ENCODE measurements around the gene SLC4A8. TPM values are rescaled to one million over a fixed set of nuclear protein-coding genes. Genes with fewer than 3 reads are reported as not detected.
A peak's percentile ranks its signal among the peaks of the same experiment; 100 is the strongest.
"Not testable (repeated sequence)": the region's sequence is repeated elsewhere in the genome, so short reads cannot be mapped to it uniquely, and the experiment has no call there.

SLC4A8 gene
- total RNA-seq, 1 experiment from 2014 or later: 2.4 TPM

- DNase-seq (ENCODE audit: low read depth): no peak
These were observed 48.4 kb downstream of the SLC4A8 start for GRCh38 chr12:51472984-51473383.

GRCh38 chr12:51473947-51474346, 49.3 kb downstream of the SLC4A8 start:
- no peak for DNase-seq (ENCODE audit: low read depth)

DNA sequence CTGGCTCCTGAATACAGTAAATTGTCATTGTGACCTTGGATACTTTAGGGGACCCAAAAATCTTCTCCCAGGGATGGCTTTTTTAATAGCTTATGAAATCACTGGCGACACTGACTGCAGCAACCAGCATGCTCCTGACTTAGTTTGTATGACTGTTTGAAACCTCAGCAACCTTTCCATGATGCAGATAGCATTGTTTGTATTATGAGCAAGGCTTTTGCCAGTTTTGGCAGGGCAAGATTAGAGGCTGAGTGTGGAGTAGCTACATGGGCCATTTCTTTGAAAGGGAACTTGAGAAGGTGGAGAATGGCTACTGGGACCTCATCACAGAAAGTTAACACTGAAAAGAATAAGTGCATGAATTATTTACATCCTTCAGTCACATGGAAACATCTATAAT, 50.9 kb downstream of the SLC4A8 start:
- no peak for DNase-seq (ENCODE audit: low read depth)

DNA sequence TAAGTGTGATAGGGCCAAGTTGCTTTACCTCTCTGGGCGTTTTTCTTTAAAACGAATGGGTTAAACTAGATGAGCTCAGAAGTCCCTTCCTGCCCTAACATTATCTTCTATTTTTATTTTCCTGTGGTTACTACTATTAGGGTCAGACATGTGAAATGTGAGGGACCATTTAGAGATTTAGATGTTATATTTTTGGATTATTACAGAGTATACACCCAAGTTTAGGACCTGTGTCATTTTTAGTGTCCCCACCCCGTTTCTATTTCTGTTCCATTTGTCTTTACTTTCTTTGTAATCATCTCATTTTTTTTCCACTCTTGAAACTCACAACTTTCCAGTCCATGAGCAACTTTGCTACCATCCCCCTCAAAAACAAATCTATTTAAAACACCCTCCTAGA, 56.3 kb downstream of the SLC4A8 start:
- no peak for DNase-seq (ENCODE audit: low read depth)

DNA sequence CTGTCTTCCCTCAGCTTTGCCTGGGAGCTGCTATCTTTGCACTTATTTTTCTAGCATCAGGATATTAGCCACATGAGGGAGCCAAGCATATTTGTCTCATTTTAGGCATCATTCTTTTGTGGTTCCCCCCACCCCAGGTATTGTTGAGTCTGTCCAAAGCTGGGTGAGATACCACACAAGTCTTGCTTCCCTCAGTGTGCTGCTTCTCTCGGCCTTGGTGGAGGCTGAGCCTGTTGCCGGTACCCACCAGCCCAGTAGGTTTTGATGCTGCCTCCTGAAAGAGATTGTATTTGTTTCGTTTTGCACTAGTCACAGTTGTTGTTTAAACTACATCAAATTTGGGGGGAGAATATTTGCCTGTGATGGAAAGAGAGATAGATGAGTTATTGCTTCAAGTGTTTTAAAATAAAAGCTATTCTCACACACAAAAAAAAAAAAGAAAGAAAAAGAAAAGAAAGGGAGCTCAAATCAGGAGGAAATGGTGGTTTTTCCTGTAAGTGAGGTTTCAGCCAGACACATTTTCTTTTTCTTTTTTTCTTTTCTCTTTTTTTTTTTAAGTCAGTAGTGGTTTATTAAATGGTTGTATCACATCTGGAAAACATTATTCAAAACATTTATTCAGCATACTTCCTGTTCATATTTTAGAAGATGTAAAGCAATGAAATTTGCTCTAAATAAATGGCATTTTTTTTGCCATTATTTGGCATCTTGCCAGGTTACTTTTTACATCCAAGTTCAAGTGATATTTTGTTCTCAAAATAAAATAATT, 58.5 kb downstream of the SLC4A8 start:
- DNase-seq (ENCODE audit: low read depth): peak; percentile 4

DNA sequence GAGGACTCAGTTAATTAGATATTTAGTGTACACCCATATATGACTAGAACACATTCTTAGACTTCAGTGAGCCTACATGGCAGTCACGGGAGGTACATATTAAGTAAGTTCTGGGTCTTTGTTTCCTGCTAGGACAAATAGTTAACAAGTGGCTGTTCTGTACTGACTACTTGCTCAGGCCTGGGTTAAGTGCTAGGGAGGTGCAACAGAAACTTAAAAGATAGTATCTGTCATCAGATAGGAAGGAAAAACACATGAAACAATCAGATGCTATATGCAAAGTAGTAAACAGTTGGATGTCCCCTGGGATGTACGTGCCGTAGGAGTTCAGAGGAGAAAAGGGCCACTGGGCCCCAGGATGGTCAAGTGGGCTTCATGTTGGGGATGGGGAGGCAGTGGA, 59.5 kb downstream of the SLC4A8 start:
- DNase-seq (ENCODE audit: low read depth): no peak

DNA sequence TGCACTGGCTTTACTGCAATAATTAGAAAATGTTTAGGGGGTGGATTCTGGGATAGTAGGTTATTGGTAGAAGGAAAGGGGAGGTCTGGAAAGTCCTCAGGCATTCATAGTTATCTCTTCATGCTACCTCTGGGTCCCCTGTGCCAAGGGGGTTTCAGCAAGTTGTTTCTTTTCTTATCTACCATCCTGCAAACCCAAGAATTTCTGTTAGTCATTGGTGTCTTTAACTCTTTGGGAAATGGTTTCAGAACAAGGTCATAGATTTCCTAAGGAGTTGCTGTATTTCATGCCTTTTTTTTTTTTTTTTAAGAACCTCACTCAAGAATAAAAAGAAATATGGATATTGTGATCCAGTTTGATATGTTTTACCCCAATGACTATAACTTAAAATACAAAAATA, 63.6 kb downstream of the SLC4A8 start:
- no peak for DNase-seq (ENCODE audit: low read depth)

- no peak for DNase-seq (ENCODE audit: low read depth)
These were observed 68.7 kb downstream of the SLC4A8 start for GRCh38 chr12:51493281-51493680.

- DNase-seq (ENCODE audit: low read depth): no peak
These were observed 72.3 kb downstream of the SLC4A8 start for GRCh38 chr12:51496895-51497294.

- no peak for DNase-seq (ENCODE audit: low read depth)
These were observed 80.2 kb downstream of the SLC4A8 start for GRCh38 chr12:51504851-51505250.

DNA sequence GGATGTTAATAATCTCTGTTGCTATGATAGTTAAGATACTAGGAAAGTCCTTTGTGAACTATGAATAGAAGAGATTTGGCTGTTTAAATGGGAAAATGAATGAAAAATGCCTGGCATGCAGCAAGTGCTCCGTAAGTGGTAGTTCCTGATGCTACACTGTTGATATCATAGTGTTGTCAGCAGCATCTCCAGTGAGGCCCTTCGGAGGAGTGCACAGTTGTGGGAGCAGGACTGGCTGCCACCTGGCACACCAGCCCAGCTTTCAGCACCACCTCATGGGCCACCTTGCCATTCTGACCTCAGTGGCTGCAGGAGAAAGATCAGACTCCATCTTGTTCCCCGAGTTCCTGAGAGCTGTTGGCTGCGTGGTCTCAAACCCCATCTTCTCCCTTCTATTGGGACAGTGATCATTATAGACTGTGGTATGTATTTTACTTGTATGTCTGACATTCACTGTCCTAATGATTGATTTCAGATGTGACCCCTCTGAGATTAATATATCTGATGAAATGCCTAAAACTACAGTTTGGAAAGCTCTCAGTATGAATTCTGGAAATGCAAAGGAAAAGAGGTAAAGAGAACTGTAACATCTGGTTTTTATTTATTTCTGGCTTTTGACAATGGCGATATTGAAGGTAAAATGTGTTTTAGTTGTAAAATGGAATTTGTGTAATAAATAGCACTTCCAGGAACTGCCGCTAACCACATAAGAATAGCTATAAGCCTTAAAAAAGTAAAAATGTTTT, 80.9 kb downstream of the SLC4A8 start:
- DNase-seq (ENCODE audit: low read depth): no peak

DNA sequence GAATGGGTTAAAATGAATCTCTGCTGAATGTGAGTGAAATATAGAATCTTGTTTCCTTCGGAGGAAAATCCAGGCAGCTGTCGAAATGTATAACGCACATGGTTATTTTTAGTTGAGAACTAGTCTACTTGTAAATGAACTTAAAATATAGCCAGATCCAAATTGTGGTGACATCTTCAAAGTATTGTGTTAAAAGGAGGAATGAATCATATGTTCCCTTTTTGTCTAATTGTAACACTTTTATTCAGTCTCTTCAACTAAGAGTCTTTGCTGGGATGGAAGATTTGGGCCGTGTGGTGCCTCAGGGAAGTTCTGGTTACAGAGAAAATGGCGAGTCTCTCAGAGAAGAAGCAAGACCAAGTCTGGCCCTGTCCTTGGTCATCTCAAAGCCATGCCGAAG, 82.5 kb downstream of the SLC4A8 start:
- no peak for DNase-seq (ENCODE audit: low read depth)

DNA sequence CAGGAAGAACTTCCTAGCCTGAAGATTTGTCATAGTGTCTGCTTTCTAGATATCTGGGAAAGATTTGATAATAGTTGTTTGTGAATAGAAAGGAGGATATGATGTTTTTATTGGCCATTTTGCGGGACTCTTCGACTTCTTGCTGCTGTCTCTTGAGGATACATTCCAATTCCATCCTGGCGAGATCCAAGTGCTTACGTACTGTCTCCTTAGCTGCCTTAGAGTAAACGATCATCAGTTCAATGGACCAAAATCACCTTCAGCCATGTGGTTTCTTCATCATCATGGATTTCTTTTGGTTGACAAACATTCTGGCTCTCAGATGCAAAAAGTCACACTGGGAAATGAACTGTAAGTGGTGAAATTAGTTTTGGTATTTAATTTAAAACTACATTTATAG, 83.7 kb downstream of the SLC4A8 start:
- DNase-seq (ENCODE audit: low read depth): no peak

- no peak for DNase-seq (ENCODE audit: low read depth)
These were observed 87.1 kb downstream of the SLC4A8 start for GRCh38 chr12:51511546-51512260.

DNA sequence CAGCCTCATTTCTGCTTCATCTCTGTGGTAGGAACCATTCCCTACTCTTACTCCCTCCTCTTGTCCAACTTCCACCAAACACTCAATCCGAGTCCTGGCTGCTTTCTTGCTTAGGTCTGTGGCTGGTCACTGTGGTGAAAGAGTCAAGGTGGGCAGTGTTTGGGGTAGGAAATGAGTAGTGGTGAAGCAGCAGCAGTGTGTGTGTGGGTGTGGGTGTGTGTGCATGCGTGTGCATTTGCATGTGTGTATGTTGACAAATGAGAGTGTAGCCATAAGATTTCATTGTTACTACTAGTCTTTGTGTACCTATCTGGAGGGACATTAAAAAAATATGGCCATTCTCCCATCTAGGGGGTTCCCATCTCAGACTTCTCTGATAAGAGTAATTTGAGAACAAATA, 87.8 kb downstream of the SLC4A8 start:
- no peak for DNase-seq (ENCODE audit: low read depth)

DNA sequence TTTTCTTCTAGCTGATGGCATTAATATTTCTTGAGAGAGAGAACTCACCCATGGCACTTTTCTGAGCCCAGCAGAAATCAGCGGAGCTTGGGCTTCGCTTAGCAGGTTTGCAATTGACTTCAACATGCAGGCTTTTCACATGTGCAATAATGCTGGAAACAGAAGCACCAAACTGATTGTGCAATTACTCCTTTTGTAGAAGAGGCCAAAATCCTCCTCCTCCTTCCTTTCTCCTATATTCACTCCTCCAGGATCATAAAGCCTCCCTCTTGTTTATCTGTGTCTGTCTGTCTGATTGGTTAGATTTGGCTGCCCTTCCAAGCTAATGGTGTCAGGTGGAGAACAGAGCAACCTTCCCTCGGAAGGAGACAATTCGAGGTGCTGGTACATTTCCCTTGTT, 90.4 kb downstream of the SLC4A8 start:
- not testable (repeated sequence) for DNase-seq (ENCODE audit: low read depth)

- no peak for DNase-seq (ENCODE audit: low read depth)
These were observed 92.7 kb downstream of the SLC4A8 start for GRCh38 chr12:51517316-51517715.

DNA sequence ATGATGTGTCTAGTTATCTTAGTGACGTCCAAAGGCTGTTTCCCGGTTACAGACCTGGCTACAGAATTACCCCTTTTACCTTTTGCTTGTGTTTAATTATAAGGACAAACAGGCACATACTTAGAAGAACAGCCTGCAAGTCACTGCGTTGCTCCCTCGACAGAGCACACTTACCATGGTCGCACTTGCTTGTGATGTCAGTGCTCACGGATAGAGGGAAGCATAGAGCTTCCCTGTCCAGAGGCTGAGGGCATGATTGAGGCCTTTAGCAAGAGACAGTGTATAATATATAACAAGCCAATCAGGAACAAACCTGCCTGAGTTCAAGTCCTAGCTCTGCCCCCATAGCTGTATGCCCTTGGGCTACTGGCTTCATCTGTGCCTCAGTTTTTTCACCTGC, 93.2 kb downstream of the SLC4A8 start:
- DNase-seq (ENCODE audit: low read depth): no peak

DNA sequence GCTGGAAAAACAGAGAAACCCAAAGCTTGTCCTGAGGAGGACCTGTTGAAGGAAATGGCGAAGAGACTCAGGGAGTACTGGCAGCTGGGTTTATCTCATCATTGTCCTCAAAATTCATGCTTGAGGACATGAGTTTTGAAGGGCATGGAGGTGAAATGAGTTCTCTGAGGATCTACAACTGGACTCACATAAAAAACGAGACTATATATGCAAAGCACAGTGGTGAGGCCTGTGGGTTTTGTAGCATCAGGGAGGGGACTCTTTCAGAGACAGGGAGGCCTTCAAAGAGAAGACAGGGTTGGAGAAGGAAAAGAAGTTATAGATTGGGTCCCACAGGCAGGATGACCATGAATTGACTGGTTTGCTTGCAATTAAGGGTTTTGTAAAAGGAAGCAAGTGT, 95.1 kb downstream of the SLC4A8 start:
- no peak for DNase-seq (ENCODE audit: low read depth)

- DNase-seq (ENCODE audit: low read depth): no peak
These were observed 96.1 kb downstream of the SLC4A8 start for GRCh38 chr12:51520576-51521325.

- DNase-seq (ENCODE audit: low read depth): no peak
These were observed 97.1 kb downstream of the SLC4A8 start for GRCh38 chr12:51521554-51522276.
